WERI-Rb-1 (cell line): ENCODE data around the gene MTM1.

ENCODE experiments used
- DNase-seq: peaks from one replicate; pipeline ENCODE4 v3.0.0-alpha.2; 2020
- H3K27ac ChIP-seq: fragments of 250-450 bp; sonication (Bioruptor Pico); 2 replicates; pipeline ENCODE4 v1.5.1; 2020; ENCODE audit warnings: mild to moderate bottlenecking, moderate library complexity
- H3K27me3 ChIP-seq: fragments of 250-450 bp; sonication (Bioruptor Pico); 2 replicates; pipeline ENCODE4 v1.5.1; 2021; ENCODE audit warnings: mild to moderate bottlenecking, low read depth, moderate library complexity; ENCODE audit not compliant: insufficient read depth, severe bottlenecking
- H3K36me3 ChIP-seq: fragments of 250-450 bp; sonication (Bioruptor Pico); 2 replicates; pipeline ENCODE4 v1.5.1; 2020; ENCODE audit warnings: mild to moderate bottlenecking, moderate library complexity
- H3K4me3 ChIP-seq: 2 replicates; pipeline ENCODE4 v1.5.1; 2011; ENCODE audit warnings: low read depth, mild to moderate bottlenecking, control low read depth, low read length
- H3K9me3 ChIP-seq: fragments of 250-450 bp; sonication (Bioruptor Pico); 2 replicates; pipeline ENCODE4 v1.5.1; 2021; ENCODE audit warnings: mild to moderate bottlenecking, moderate library complexity; ENCODE audit not compliant: severe bottlenecking
- TF ChIP-seq, protein P1 (sequence below): IDR thresholded peaks from 2 replicates; pipeline ENCODE4 v1.5.1; 2011; ENCODE audit warnings: low read depth, mild to moderate bottlenecking, control low read depth, inconsistent platforms, low read length

The MTM1 gene

DNA sequence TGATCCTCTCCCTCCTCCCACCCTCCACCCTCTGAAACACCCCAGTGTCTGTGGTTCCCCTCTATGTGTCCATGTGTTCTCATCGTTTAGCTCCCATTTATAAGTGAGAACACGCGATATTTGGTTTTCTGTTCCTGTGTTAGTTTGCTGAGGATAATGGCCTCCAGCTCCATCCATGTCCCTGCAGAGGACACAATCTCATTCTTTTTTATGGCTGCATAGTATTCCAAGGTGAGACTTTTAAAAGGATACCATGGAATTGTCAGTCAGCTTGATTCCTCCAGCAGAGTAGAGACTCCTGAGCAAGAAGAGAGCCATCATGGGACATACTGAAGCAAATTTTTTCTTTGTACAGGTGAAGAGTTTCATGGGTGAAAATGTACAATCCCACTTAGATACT is 38.8 kb upstream of the MTM1 start:
- TF ChIP-seq, protein P1, sequence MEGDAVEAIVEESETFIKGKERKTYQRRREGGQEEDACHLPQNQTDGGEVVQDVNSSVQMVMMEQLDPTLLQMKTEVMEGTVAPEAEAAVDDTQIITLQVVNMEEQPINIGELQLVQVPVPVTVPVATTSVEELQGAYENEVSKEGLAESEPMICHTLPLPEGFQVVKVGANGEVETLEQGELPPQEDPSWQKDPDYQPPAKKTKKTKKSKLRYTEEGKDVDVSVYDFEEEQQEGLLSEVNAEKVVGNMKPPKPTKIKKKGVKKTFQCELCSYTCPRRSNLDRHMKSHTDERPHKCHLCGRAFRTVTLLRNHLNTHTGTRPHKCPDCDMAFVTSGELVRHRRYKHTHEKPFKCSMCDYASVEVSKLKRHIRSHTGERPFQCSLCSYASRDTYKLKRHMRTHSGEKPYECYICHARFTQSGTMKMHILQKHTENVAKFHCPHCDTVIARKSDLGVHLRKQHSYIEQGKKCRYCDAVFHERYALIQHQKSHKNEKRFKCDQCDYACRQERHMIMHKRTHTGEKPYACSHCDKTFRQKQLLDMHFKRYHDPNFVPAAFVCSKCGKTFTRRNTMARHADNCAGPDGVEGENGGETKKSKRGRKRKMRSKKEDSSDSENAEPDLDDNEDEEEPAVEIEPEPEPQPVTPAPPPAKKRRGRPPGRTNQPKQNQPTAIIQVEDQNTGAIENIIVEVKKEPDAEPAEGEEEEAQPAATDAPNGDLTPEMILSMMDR = no peak
- Histone ChIP-seq H3K9me3 (peaks cover 4% of the 10 kb centered on the region), H3K27ac (no peak overlapping the region), H3K27me3 (no peaks in the 10 kb centered on the region), H3K36me3 (no peaks in the 10 kb centered on the region), H3K4me3 (no peak overlapping the region)
- no peak for DNase-seq

DNA sequence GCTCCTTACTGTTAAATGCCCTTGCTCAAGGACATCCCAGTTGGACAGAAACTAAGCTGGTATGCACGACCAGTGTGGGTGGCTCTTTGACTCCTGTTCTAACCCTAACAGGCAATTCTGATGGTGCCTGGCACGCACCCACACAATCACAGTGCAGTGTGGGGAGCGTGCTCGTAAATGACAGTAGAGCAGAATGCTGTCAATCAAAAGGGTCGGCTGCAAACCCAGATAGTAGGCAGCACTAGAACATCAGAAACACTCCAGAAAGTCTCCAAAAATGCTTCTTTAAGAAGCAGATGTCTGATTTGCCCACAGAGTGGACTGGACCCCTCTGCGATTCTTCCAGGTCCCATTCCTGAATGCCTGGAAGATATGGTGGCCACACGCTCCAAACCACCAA is 37.6 kb upstream of the MTM1 start:
- Histone ChIP-seq H3K27ac (no peak overlapping the region), H3K36me3 (no peaks in the 10 kb centered on the region), H3K9me3 (peaks cover 4% of the 10 kb centered on the region), H3K4me3 (no peak overlapping the region), H3K27me3 (no peaks in the 10 kb centered on the region)
- no peak for DNase-seq
- TF ChIP-seq, protein P1 = no peak

DNA sequence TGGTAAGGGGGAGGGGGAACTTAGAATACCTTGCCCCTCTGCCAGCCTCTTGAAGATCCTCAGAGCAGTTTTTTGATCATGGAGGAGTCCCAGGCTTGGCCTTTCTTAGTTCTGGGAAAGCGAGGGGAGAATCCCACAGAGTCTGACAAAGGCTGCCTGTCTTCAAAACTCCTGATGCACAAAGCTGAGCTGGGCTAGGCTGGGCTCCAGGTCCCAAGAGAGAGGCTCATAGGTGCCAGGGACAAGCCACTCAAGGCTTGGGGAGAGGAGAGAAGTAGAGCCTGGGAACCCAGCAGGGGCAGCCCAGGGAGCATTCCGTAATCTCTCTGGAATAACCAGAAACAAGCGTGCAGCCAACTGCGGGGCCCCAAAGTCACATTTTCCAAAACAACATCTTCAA is 37.0 kb upstream of the MTM1 start:
- no peaks in the 10 kb centered on the region for H3K36me3 ChIP-seq

DNA sequence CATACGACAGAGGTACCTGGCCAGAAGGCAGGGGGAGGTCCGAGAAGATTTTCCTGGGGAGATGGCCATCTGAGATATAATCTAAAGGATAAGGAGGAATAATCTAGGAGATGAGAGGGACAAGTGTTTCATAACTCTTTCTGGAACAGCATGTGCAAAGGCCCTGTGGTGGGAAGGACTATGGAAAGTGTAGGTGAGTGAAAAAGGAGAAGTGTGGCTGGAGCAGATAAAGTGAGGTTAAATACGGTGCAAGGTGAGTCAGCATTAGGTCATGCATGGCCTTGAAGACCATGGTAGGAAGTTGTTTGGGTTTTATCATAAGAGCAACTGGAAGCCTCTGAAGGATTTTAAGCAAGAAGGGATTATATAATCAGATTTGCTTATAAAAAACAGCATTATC is 34.6 kb upstream of the MTM1 start:
- TF ChIP-seq, protein P1 = no peak
- H3K36me3 ChIP-seq = no peaks in the 10 kb centered on the region
- H3K27ac ChIP-seq = no peak overlapping the region
- peaks cover 11% of the 10 kb centered on the region for H3K9me3 ChIP-seq
- H3K27me3 ChIP-seq = no peaks in the 10 kb centered on the region
- DNase-seq = no peak
- no peak overlapping the region for H3K4me3 ChIP-seq

More for the DNA sequence above, 37.0 kb upstream of the MTM1 start:
- Histone ChIP-seq H3K4me3 (no peak overlapping the region), H3K27me3 (no peaks in the 10 kb centered on the region), H3K27ac (no peak overlapping the region), H3K9me3 (peaks cover 7% of the 10 kb centered on the region)
- TF ChIP-seq, protein P1 = no peak
- DNase-seq = no peak

DNA sequence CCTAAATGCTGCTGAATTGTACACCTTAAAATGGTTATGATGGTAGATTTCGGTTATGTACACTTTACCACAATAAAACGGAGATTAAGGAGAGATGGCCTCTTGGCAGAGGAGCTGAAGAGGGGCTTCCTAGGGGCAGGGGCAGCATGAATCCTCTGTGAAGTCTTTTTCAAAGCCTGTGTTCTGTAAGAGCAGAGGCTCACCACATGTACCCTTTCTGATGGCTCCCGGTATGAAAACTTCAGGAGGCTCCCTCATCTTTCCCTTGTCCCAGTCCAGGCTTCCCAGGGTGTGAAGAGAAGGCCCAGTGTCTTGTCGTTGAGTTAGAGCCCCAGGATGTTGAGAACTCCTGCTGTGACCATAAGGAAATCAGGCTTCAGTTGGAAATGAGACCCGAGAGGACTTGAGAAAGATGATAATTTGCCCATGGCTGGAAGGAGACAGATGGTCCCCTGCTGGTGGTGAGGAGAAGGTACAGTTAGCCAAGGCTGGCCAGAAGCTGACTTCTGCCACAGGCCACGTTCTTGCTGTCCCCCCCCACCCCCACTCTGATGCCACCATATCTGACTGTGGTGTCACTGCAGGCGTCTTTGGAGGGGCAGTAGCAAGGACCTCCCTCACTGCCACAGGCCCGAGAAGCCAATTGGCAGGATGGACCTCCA is 31.8 kb upstream of the MTM1 start:
- H3K36me3 ChIP-seq = no peaks in the 10 kb centered on the region
- H3K4me3 ChIP-seq = no peak overlapping the region
- peaks cover 11% of the 10 kb centered on the region for H3K9me3 ChIP-seq
- H3K27ac ChIP-seq = no peak overlapping the region
- TF ChIP-seq, protein P1 = peak; percentile 73
- no peak for DNase-seq
- H3K27me3 ChIP-seq = no peaks in the 10 kb centered on the region

DNA sequence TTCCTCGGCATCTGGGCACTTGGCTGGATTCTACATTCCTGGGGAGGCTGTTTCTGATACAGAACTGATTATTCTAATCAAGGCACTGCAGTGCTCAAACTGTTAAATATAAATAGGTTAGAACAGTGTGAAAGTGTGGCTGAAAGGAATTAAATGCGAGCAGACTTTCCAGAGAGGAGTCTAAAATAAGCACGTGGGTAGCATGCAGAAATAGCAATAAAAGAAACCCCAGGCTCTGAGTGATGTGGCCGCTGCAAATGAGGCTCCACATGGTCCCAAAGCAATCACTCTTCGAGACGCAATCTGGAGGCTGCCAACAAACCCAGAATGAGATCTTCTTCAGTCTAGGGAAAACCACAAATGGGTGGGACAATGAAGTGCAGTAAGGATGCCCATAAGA is 30.6 kb upstream of the MTM1 start:
- no peak for DNase-seq
- H3K27me3 ChIP-seq = peaks cover under 1% of the 10 kb centered on the region
- no peaks in the 10 kb centered on the region for H3K36me3 ChIP-seq
- H3K27ac ChIP-seq = no peak overlapping the region; the same call in 1 of the 2 replicates
- peaks cover 11% of the 10 kb centered on the region for H3K9me3 ChIP-seq
- no peak overlapping the region for H3K4me3 ChIP-seq
- TF ChIP-seq, protein P1 = no peak
